Measurements from ENCODE around the gene PATJ.

Gene PATJ

DNA sequence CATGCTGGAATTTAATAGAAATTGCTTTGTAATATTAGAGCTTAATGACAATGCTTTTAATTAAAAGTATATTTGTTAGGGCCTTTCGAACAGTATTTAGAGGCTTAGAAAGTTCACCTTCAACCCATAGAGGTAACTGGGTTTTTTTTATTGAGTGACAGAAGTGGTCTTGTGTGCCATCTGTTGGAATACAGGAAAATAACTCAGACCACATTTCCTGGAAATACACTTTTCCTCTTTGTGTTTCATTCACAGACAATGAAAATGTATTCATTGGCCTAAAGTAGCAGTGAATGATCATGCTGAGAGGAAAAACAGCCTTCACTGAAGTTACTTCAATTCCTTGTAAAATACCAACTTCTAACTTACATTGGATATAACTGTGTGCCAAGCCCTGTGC lies 368.8 kb downstream of the PATJ start:
- peak; percentile 5 for DNase-seq (ENCODE audit: low read depth)
- no peak overlapping the region for H3K4me3 ChIP-seq (ENCODE audit: low read depth, low read length)
- no peak for TF ChIP-seq CTCF (conservative IDR thresholded peaks at IDR 0.05; ENCODE audit: low read depth, low read length)

DNA sequence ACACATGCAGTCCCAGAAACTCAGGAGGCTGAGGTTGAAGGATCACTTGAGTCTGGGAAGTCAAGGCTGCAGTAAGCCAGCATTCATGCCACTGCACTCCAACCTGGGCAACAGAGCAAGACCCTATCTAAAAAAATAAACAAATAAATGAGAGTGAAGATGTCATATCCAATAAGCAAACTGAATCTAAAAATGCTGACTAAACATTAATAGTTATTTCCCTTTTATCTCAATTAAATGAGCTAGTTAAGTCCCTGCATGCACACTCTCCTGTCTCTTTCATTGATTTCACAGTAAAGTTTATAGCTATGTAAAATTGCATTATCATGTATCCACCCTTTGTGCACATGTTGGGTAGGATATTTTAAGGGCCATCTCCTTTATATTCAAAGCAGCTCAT lies 371.2 kb downstream of the PATJ start:
- DNase-seq (ENCODE audit: low read depth), result no peak
- TF ChIP-seq CTCF (conservative IDR thresholded peaks at IDR 0.05; ENCODE audit: low read depth, low read length), result no peak
- H3K4me3 ChIP-seq (ENCODE audit: low read depth, low read length), result no peak overlapping the region

GRCh38 chr1:62117018-62117750 lies 374.9 kb downstream of the PATJ start:
- no peak for TF ChIP-seq CTCF (conservative IDR thresholded peaks at IDR 0.05; ENCODE audit: low read depth, low read length)
- no peak overlapping the region for H3K4me3 ChIP-seq (ENCODE audit: low read depth, low read length)
- no peak for DNase-seq (ENCODE audit: low read depth)

DNA sequence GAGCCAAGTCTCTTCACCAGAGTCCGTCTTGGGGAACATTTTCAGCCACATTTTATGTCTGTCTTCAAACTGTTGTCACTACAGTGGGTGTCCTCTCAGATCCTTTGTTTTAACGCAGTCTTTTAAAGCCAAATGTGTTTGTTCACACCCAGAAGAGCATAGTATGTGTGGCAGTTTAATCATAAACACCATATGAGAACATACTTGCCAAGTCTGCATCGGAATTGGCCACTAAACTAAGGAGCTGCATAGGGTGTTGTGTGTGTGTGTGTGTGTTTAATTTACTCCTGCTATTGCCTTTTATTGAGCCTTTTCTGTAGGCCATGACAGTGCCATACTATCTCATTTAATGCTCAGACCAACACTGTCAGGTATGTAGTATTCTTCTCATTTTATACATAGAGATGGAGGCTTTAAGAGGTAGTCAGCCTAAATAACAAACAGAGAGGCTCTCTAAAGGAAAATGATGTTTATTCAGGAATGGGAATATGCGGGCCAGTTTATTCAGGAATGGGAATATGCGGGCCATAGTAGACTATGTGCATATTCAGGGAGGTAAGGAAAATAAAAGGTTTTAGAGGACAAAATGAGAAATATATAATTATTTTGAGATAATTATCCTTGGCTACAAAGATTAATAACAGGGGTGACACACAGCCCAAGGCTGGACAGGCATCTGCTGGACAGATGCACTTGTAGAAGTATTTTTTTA lies 384.5 kb downstream of the PATJ start:
- no peak for DNase-seq (ENCODE audit: low read depth)
- H3K4me3 ChIP-seq (ENCODE audit: low read depth, low read length), result no peak overlapping the region
- TF ChIP-seq CTCF (conservative IDR thresholded peaks at IDR 0.05; ENCODE audit: low read depth, low read length), result no peak

GRCh38 chr1:62128745-62129144 lies 386.5 kb downstream of the PATJ start:
- no peak for TF ChIP-seq CTCF (conservative IDR thresholded peaks at IDR 0.05; ENCODE audit: low read depth, low read length)
- DNase-seq (ENCODE audit: low read depth), result no peak
- no peak overlapping the region for H3K4me3 ChIP-seq (ENCODE audit: low read depth, low read length)

GRCh38 chr1:62131093-62131725 lies 388.9 kb downstream of the PATJ start:
- DNase-seq (ENCODE audit: low read depth), result peak; percentile 91
- peak; percentile 96 for TF ChIP-seq CTCF (conservative IDR thresholded peaks at IDR 0.05; ENCODE audit: low read depth, low read length)
- no peak overlapping the region for H3K4me3 ChIP-seq (ENCODE audit: low read depth, low read length)

Measured in choroid plexus epithelial cell (primary cell).